Daoy (cell line): Measurements from ENCODE around the gene CFAP74. TPM values are rescaled to one million over a fixed set of nuclear protein-coding genes. Genes with fewer than 3 reads are reported as not detected.

ENCODE experiments used
- DNase-seq: peaks from one replicate; pipeline ENCODE4 v3.0.0-alpha.2; 2015; ENCODE audit warnings: low read depth
- total RNA-seq: library from RNA; depleted of rRNA; stranded (reverse); fragments of >200 nt; shearing (Covaris generic); gene quantifications from 2 replicates; pipeline ENCODE4 v1.2.3, GENCODE V29; 2014; rRNA removed

The CFAP74 gene
- total RNA-seq, 1 experiment from 2014 or later, result not detected

DNA sequence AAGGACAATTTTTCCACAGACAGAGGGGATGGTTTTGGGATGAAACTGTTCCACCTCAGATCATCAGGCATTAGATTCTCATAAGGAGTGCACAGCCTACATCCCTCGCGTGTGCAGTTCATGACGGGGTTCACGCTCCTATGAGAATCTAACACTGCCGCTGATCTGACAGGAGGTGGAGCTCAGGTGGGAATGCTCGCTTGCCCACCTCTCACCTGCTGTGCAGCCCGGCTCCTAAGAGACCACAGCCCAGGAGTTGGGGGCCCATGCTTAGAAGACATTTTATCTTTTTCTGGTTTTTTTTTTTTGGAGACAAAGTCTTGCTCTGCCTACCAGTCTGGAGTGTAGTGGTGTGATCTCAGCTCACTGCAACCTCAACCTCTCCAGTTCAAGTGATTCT, 128.7 kb downstream of the CFAP74 start:
- DNase-seq, result no peak

DNA sequence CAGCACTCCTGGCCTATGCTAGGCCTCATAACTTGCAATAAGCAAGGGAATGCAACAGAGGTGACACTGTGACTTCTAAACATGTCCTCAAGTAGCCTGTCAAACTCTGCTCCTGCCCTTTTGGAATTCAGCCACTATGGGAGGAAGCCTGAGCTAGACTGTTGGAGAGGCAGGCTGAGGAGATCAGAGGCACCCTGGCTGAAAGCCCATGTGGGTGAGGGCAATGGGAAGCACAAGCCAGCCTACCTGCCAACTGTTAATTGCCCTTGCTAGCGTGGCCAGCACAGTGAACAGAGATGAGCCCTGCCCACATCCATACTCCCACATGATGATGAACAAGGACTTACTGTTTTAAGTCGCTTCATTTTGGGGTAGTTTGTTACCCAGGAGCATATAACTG, 130.4 kb downstream of the CFAP74 start:
- DNase-seq, result no peak

DNA sequence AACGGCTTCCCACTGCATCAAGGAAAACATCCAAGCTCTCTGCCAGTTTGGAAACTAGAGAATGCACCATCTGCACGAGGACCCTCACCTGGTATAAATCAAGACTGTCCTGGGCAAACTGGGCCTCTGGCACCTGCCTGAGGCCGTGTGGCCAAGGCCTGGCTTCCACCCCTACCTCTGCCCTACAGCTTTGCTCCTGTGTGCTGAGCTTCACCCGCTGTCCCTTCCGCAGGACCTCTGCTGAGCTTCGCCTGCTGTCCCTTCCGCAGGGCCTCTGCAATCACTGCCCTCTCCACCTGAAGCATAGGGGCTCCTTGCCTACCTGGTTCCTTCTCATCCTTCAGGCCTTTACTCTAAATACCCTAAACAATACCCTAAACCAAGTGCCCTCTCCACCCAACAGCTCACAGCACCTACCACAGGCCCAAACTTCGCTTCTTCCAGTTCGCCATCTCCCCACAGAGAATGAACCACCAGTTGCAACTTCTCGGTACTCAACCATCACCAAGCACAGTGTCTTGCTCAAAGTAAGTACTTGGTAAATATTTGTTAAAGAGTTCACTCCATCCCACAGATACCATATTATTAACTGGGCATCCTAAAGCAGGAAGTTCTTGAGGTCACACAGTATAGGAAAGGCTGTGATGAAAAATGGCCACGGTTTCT, 131.1 kb downstream of the CFAP74 start:
- DNase-seq, result no peak

Other genes with a start within 250 kb of the CFAP74 start
- 31.2 and 39.5 TPM in 2 replicates for gene NADK, start 225.3 kb downstream of the CFAP74 start, total RNA-seq
- 49.3 and 50.1 TPM in 2 replicates for gene GNB1, start 112.7 kb downstream of the CFAP74 start, total RNA-seq
- 0.23 TPM in 1 of 2 replicates, not detected in the other for gene CALML6, start 88.5 kb downstream of the CFAP74 start, total RNA-seq
- gene TMEM52, start 84.5 kb downstream of the CFAP74 start, total RNA-seq, result 0.23 and 0.33 TPM in 2 replicates
- gene GABRD, start 15.6 kb upstream of the CFAP74 start, total RNA-seq, result not detected in 2 replicates
- gene PRKCZ, start 46.6 kb upstream of the CFAP74 start, total RNA-seq, result 14.3 and 18.1 TPM in 2 replicates
- gene FAAP20, start 191.0 kb upstream of the CFAP74 start, total RNA-seq, result 26.3 and 28.7 TPM in 2 replicates
- 3.3 and 5.3 TPM in 2 replicates for gene SKI, start 224.5 kb upstream of the CFAP74 start, total RNA-seq